ENCODE measurements around the gene SRPX. TPM values are rescaled to one million over a fixed set of nuclear protein-coding genes. Genes with fewer than 3 reads are reported as not detected.
A peak's percentile ranks its signal among the peaks of the same experiment; 100 is the strongest.

The SRPX gene
- total RNA-seq, 1 experiment from 2014 or later, result 9.4 TPM

DNA sequence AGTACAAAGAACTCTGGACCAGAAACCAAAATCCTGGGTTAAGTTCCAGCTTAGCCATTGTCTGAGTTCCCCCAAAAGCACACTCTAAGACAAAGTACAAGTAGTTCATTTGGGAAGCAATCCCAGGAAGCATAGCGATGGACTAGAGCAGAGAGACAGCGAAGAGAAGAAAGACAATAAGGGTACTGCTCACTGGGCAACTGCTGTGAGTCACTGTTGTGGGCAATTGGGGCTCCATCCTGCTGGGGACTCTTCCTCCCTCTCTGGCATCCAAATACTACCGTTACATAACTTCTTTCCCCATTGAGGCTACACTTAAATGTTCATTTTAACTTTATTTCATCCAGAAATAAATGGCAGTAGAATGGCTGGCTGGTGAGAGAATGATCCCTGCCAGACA is 14.1 kb downstream of the SRPX start:
- intact Hi-C loops (cut with micrococcal nuclease), result no loop called here
- ChIA-PET POLR2A (no interaction called here), CTCF (interaction anchor here (0.8 to 1.3 kb wide), 3 partner anchors 9 to 14 kb away, joined by 3 to 5 read pairs (median 3); no protein-coding TSS in a partner anchor)
- DNase-seq (ENCODE audit: unreplicated experiment), result no peak
- BruUV-seq (replicated peaks), result no TSS peak
- TF ChIP-seq, protein P1, sequence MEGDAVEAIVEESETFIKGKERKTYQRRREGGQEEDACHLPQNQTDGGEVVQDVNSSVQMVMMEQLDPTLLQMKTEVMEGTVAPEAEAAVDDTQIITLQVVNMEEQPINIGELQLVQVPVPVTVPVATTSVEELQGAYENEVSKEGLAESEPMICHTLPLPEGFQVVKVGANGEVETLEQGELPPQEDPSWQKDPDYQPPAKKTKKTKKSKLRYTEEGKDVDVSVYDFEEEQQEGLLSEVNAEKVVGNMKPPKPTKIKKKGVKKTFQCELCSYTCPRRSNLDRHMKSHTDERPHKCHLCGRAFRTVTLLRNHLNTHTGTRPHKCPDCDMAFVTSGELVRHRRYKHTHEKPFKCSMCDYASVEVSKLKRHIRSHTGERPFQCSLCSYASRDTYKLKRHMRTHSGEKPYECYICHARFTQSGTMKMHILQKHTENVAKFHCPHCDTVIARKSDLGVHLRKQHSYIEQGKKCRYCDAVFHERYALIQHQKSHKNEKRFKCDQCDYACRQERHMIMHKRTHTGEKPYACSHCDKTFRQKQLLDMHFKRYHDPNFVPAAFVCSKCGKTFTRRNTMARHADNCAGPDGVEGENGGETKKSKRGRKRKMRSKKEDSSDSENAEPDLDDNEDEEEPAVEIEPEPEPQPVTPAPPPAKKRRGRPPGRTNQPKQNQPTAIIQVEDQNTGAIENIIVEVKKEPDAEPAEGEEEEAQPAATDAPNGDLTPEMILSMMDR (IDR thresholded peaks at IDR 0.05; ENCODE audit: unreplicated experiment), result no peak
- peaks cover 7% of the 10 kb centered on the region for H3K9me3 Mint-ChIP-seq (ENCODE audit: unreplicated experiment)
- H3K27ac Mint-ChIP-seq (ENCODE audit: low read depth, unreplicated experiment), result no peak overlapping the region
- H3K27me3 Mint-ChIP-seq (ENCODE audit: insufficient read depth, unreplicated experiment), result peaks cover 20% of the 10 kb centered on the region
- H3K4me3 Mint-ChIP-seq (ENCODE audit: unreplicated experiment), result no peak overlapping the region
- H3K36me3 Mint-ChIP-seq (ENCODE audit: insufficient read depth, unreplicated experiment), result no peaks in the 10 kb centered on the region
- H3K4me1 Mint-ChIP-seq (ENCODE audit: insufficient read depth, unreplicated experiment), result no peaks in the 10 kb centered on the region

DNA sequence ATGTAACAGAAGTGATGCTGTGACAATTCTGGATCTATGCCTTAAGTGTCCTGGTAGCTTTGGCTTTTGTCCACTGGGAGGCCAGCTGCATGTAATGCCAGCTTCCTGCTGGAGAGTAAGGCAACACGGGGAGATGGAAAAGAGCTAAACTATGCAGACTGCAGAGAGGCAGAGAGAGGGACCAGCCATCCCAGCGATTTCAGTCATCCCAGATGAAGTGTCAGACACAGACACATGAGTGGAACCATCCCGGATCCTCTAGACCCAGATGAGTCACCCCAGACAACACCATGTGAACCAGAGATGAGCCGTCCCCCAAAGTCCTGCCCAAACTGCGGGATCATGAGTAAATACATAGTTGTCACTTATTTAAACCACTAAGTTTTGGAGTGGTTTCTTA is 14.6 kb downstream of the SRPX start:
- no peak overlapping the region for H3K4me3 Mint-ChIP-seq (ENCODE audit: unreplicated experiment)
- CTCF ChIA-PET, result interaction anchor here (0.8 to 1.3 kb wide), 3 partner anchors 9 to 14 kb away, joined by 3 to 5 read pairs (median 3); no protein-coding TSS in a partner anchor
- H3K4me1 Mint-ChIP-seq (ENCODE audit: insufficient read depth, unreplicated experiment), result no peaks in the 10 kb centered on the region
- peaks cover 20% of the 10 kb centered on the region for H3K27me3 Mint-ChIP-seq (ENCODE audit: insufficient read depth, unreplicated experiment)
- peaks cover 7% of the 10 kb centered on the region for H3K9me3 Mint-ChIP-seq (ENCODE audit: unreplicated experiment)
- POLR2A ChIA-PET, result no interaction called here
- H3K27ac Mint-ChIP-seq (ENCODE audit: low read depth, unreplicated experiment), result no peak overlapping the region
- intact Hi-C loops (cut with micrococcal nuclease), result no loop called here
- H3K36me3 Mint-ChIP-seq (ENCODE audit: insufficient read depth, unreplicated experiment), result no peaks in the 10 kb centered on the region
- BruUV-seq (replicated peaks), result no TSS peak
- TF ChIP-seq, protein P1 (IDR thresholded peaks at IDR 0.05; ENCODE audit: unreplicated experiment), result no peak
- no peak for DNase-seq (ENCODE audit: unreplicated experiment)

DNA sequence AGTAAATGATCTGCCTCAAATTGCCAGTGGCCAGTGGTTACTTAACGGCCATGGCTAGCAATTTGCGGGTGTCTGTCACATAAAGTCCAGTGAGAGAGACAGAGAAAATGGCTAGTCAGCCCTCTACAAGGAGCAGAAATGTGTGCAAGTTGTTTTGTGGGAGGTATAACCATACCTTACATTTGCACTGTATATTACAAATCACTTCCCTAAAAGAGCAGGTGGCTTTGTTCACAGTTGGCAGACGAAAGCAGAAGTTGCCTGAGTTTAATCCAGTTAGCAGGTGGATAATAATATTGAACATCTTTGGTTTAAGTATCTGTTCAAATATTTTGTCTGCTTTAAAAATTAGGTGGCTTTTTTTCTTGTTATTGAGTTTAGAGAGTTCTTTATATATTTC is 15.6 kb downstream of the SRPX start:
- H3K36me3 Mint-ChIP-seq (ENCODE audit: insufficient read depth, unreplicated experiment), result no peaks in the 10 kb centered on the region
- peaks cover 30% of the 10 kb centered on the region for H3K27me3 Mint-ChIP-seq (ENCODE audit: insufficient read depth, unreplicated experiment)
- DNase-seq (ENCODE audit: unreplicated experiment), result no peak
- POLR2A ChIA-PET, result no interaction called here
- H3K4me3 Mint-ChIP-seq (ENCODE audit: unreplicated experiment), result no peak overlapping the region
- TF ChIP-seq, protein P1 (IDR thresholded peaks at IDR 0.05; ENCODE audit: unreplicated experiment), result no peak
- CTCF ChIA-PET, result interaction anchor here (0.6 to 1.3 kb wide), 3 partner anchors 10 to 22 kb away, joined by 3 read pairs; no protein-coding TSS in a partner anchor
- intact Hi-C loops (cut with micrococcal nuclease), result no loop called here
- no peaks in the 10 kb centered on the region for H3K4me1 Mint-ChIP-seq (ENCODE audit: insufficient read depth, unreplicated experiment)
- H3K27ac Mint-ChIP-seq (ENCODE audit: low read depth, unreplicated experiment), result no peak overlapping the region
- no TSS peak for BruUV-seq (replicated peaks)
- peaks cover 7% of the 10 kb centered on the region for H3K9me3 Mint-ChIP-seq (ENCODE audit: unreplicated experiment)

DNA sequence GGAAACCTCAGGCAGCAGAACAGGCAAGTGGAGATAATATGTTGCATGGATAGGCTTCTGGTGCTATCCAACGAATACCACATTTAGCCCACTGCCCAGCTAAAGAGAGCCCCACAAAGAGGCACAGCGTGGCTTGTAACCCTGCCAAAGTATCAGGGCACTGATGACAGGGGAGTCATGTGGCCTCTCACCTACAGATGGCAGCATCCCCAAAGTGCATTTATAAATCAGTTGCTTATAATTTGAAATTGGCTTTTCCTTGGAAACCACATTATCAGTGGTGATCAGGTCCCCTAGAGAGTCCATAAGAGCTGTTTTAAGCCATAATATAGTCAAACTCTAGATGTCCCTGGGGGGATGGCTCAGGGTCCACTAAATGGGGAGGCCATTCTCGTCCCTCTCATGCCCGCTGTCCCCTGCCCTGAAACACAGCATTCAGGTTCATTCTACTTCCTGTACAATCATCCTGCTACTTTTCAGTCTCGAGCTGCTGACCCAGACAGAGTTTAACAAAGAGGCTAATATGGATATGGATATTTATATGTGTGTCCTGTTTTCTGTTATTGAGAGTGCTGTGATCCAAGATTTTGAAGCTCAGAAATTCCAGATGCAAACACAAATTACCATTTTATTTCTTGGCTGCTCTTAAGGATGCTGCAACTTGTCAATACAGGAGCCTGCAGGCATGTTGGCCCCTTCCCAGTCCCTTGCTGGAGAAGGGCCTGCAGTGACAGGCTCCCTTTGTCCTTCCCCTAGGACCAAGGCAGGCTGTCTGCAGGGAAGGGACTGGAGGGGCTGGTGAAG is 28.5 kb downstream of the SRPX start:
- CTCF ChIA-PET, result interaction anchor here (0.6 to 6.0 kb wide), 26 partner anchors 9 to 465 kb away, joined by 3 to 48 read pairs (median 4); partner anchors contain the start of genes RPGR and SRPX
- peak; percentile 46 for DNase-seq (ENCODE audit: unreplicated experiment)

More for the DNA sequence above, 28.5 kb downstream of the SRPX start:
- TF ChIP-seq, protein P1 (IDR thresholded peaks at IDR 0.05; ENCODE audit: unreplicated experiment), result peak; percentile 63
- H3K36me3 Mint-ChIP-seq (ENCODE audit: insufficient read depth, unreplicated experiment), result no peaks in the 10 kb centered on the region
- peaks cover 68% of the 10 kb centered on the region for H3K27me3 Mint-ChIP-seq (ENCODE audit: insufficient read depth, unreplicated experiment)
- intact Hi-C loops (cut with micrococcal nuclease), result loop anchor here (1.0 to 5.0 kb wide), 3 partner anchors 112 to 460 kb away; partner anchors contain the start of gene RPGR
- no peak overlapping the region for H3K4me3 Mint-ChIP-seq (ENCODE audit: unreplicated experiment)
- no TSS peak for BruUV-seq (replicated peaks)
- POLR2A ChIA-PET, result interaction anchor here (0.6 to 2.4 kb wide), 2 partner anchors 135 to 141 kb away, joined by 5 to 10 read pairs; partner anchors contain the start of gene RPGR
- no peak overlapping the region for H3K27ac Mint-ChIP-seq (ENCODE audit: low read depth, unreplicated experiment)
- no peaks in the 10 kb centered on the region for H3K9me3 Mint-ChIP-seq (ENCODE audit: unreplicated experiment)
- H3K4me1 Mint-ChIP-seq (ENCODE audit: insufficient read depth, unreplicated experiment), result no peaks in the 10 kb centered on the region

Data from MCF 10A (cell line).